ENCODE data around the gene VEGFA.
"Not testable (repeated sequence)": the region's sequence is repeated elsewhere in the genome, so short reads cannot be mapped to it uniquely, and the experiment has no call there.

VEGFA gene

GRCh38 chr6:43806043-43806757 is 36.2 kb downstream of the VEGFA start:
- DNase-seq = no peak

DNA sequence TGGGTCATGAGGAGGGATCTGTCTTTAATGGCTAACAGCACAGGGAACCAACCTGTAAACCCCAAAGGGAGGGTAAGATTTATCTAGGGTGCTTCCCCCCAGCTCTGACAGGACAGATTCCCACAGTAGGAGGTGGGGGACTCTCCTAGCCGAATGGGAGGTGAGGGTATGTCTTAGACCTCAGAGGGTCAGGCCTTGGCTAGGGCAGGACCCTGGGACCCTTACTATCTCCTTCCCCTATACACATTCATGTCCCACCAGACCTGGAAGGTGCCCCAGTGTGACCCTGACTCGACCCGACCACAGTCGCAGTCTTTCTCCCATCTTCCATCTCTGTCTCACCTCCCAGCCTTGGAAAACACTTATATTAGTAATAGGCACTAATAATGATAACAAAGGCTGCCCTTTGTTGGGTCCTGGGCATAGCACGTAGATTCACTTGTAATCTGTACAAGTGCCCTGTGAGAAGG is 36.8 kb downstream of the VEGFA start:
- no peak for DNase-seq

DNA sequence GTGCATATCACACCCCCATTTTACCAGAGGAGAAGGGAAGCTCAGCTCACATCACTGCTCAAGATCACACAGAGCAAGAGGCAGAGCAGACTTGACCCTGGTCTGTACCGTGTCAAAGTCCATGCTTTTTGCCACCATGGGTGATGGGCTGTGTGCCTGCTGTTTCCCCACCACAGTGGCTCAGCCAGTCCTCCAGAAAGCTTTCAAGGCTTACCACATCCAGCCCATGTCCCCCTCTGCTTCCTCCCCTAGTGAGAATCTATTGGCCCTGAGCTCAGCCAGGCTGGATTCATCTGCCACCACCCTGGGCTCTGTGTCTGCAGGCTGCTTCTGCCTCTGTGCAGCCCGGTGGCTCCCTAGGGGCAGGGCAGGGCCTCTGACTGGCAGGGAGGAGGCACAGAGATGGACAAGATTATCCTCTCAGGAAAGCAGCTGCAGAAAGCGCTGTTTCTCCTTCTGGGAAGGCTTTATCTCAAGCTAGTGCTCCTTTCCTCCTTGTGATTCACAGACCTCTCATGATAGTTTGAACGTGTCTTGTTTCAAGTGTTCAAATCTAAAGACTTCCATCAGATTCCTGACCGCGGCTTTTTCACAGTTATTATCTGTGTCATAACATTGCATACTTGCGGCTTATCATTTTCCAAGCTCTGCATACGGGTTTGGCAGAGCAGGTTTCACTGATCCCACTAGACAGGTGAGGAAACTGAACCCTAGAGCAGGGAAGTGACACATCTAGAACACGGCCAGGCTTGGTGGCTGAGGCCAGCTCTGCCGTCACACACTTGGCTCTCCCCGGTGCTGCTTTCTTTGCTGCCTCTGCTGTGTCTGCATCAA is 37.4 kb downstream of the VEGFA start:
- no peak for DNase-seq

GRCh38 chr6:43808412-43808811 is 38.4 kb downstream of the VEGFA start:
- DNase-seq = no peak

DNA sequence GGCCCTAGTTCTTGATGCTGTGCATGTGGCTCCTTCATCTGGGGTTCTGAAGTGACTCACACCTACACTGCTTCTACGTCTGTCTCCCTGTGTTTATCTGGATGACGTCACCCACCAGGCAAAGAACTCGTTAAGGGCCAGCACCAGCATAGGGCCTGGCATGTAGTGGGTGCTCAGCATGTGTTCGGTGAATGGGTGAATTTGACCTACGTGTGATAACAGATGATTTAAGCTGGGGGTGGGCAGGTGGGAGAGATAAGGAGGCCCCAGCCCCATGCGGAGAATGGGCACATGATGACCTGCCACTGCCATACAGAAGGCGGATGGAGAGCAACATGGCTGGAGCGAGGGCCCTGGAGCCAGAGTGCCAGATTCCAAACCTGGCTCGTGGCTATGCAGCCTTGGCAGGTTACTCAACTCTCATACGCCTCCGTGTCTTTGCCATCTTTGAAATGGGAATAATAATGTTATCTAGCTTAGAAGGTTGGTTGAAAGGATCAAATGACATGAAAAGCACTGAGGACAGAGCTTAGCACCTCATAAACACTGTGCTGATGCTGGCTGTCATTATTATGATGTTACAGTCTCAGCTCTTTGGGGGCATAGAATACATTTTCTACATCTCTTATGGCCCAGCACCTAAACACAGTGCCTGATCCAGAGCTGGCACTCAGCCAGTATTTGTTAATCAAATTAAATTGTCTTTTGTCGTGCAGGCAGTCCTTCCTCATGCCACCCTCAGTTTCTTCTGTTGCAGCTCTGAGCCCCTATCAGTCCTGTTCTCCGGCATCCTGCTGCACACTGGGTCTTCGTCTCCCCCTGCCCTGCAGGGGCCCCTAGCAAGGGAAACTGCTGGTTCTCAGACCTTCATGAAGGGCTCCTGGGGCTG is 39.6 kb downstream of the VEGFA start:
- DNase-seq = no peak

DNA sequence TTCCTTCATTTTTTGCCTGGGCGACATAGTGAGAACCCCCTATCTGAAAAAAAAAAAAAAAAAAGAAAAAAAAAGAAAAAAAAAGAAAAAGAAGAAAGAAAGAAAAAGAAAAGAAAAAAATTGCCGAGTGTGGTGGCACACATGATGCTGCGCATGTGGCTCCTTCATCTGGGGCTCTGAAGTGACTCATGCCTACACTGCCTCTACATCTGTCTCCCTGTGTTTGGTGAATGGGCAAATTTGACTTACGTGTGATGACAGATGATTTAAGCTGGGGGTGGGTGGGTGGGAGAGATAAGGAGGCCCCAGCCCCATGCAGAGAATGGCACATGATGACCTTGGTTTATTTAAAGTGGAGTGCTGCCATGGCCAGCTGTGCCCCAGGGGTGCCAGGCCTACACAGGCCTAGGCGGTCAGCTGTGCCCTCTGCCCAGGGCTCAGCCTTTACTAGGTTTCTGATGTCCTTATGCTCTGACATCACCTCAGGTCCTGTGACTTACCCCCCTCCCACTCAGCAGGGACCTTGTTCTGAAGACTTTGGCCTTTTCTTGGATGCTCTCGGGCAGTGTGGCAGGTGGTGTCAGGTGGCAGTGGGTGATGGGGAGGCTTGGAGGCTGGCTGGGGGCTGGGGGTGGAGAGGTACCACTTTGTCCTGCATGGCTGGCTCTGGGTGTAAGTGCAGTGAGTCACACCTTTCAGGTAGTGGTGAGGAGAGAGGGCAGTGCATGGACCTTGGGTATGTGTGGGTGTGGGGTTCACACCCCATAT is 41.1 kb downstream of the VEGFA start:
- no peak for DNase-seq

GRCh38 chr6:43811733-43812099 is 41.7 kb downstream of the VEGFA start:
- DNase-seq = no peak

- DNase-seq = no peak
These were observed 43.0 kb downstream of the VEGFA start for GRCh38 chr6:43812850-43813578.

- DNase-seq = no peak
These were observed 44.1 kb downstream of the VEGFA start for GRCh38 chr6:43814111-43814510.

- no peak for DNase-seq
These were observed 44.9 kb downstream of the VEGFA start for GRCh38 chr6:43814865-43815264.

DNA sequence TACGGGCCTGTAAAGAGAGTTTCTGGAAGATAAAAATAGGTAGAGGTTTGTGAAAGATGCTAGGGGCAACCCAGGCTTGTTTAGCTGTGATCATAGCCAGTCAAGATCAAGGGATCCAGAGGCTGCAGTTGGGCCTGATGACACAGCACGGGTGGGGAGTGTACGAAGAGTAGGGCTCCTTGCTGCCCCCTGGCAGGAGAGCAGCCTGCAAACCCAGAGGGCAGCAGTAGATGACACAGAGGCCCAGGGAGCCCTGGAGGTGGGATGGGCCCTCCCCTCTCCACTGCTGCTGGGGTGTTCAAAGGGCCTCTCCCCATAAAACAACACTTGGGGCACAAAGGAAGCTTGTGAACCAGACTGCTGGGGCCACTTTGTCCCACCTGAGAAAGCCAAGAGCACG is 47.2 kb downstream of the VEGFA start:
- peak; percentile 11 for DNase-seq

GRCh38 chr6:43818973-43819372 is 49.0 kb downstream of the VEGFA start:
- not testable (repeated sequence) for DNase-seq

- no peak for DNase-seq
These were observed 49.9 kb downstream of the VEGFA start for GRCh38 chr6:43819958-43820357.

DNA sequence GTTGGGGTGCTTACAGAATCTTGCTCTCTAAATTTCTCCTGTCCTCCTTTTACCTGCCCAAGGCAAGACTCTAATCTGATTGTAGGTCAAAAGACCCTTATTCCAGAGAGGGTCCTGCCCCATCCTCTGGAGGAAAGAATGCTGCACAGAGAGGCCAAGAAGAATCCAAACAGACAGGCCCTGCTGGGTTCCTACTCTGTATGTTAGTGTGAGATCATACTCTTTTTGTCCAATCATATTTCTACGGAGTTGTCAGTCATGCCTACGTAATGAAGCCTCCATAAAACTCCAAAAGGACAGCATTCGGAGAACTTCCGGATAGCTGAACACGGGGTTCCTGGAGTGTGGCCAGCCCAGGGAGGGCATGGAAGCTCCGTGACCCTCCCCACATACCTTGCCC is 50.5 kb downstream of the VEGFA start:
- no peak for DNase-seq

DNA sequence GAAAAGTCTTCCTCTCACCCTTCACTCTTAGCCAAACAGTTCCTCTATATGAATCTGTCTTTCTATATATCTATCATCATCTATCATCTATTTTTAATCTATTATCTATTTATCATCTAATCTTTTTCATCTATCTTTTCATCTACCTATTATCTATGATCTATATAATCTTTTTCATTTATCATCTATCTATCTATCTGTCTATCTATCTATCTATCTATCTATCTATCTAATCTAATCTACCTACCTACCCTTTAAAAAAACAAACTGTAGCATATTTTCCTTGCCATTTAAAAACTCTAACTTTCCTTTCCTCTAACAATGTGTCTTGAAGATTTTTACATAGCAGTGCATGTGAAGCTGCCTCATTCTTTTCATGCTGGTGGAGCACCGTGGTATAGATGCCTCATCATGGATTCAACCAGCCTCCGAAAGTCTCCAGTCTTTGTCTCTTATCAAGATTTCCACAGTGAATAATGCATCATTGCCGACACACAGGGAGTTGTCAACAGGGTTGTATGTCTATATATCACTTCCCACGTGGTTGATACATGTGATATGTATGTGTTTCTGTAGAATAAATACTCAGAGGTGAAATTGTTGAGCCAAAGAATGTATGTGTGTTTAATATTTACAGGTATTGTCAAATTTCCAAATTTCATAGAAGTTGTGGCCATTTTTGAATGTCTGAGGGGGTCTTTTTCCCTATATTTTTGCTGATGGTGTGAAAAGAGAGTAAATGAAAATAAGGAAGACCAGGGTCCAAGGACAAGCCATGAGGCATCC is 51.3 kb downstream of the VEGFA start:
- no peak for DNase-seq

GRCh38 chr6:43823390-43823789 is 53.4 kb downstream of the VEGFA start:
- DNase-seq = no peak

- DNase-seq = no peak
These were observed 54.1 kb downstream of the VEGFA start for GRCh38 chr6:43823879-43824702.

DNA sequence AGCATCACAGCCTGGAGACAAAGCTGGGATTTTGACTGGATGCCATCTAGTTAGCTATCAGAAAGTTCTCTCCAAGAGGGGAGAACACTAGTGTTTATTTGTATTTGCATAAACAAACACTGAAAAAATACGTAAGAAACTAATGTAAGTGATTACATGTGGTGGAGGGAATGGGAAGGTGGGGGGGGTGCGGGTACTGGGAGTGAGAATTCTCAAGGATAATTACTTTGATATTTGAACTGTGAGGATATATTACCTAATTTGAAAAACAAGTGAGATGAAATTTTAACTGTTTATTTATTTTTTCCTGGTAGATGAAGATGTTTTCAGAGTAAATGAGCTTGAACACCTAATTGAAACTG is 54.7 kb downstream of the VEGFA start:
- DNase-seq = no peak

GRCh38 chr6:43825187-43826115 is 55.4 kb downstream of the VEGFA start:
- no peak for DNase-seq

Data from activated CD4-positive, alpha-beta T cell treated with anti-CD3 and anti-CD28 coated beads, Interleukin-2, amount 50 U/mL, for 1 hour (primary cell).